Activated T-cell treated with anti-CD3 and anti-CD28 coated beads for 4 hours (primary cell): ENCODE data around the gene PDS5B.

Source experiments
- DNase-seq: peaks from one replicate; pipeline ENCODE4 v3.0.0-alpha.2; 2020

The PDS5B gene

DNA sequence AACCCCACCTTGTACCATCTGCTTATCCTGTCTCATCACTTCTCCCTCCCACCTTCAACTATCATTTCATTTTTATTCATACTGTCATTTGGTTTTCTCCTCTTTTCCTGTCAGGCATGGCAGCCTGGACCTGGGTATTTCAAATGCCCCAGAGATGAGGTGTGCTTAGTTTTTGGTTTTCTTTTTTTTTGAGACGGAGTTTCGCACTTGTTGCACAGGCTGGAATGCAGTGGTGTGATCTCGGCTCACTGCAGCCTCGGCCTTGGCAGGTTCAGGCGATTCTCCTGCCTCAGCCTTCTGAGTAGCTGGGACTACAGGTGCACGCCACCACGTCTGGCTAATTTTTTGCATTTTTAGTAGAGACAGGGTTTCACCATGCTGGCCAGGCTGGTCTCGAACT is 5.8 kb downstream of the PDS5B start:
- no peak for DNase-seq

GRCh38 chr13:32594157-32594738 is 8.0 kb downstream of the PDS5B start:
- DNase-seq, result no peak

DNA sequence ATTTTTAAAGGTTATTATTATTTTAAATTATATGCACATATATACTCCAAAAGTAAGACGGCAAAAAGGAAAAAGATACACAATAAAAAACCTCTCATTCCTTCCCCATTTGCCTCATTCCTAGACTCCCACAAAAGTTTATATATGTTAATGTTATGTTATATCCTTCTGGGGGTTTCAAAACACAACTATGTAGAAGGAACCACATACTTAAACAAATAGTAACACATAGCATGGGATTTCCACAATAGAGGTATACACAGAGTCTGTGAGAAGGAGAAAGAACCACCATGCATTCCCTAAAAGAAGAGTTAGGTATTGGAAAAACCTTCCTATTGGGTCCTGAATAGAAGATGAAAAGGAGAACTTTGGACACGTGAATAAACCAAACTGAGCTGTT is 9.1 kb downstream of the PDS5B start:
- DNase-seq, result no peak

GRCh38 chr13:32600890-32601289 is 14.6 kb downstream of the PDS5B start:
- DNase-seq, result no peak

- no peak for DNase-seq
Measured at GRCh38 chr13:32609428-32609827, 23.2 kb downstream of the PDS5B start.

- no peak for DNase-seq
Measured at GRCh38 chr13:32610538-32610937, 24.3 kb downstream of the PDS5B start.

GRCh38 chr13:32610977-32611376 is 24.7 kb downstream of the PDS5B start:
- DNase-seq, result no peak

- DNase-seq, result no peak
Measured at GRCh38 chr13:32616883-32617511, 30.7 kb downstream of the PDS5B start.

GRCh38 chr13:32622827-32623226 is 36.6 kb downstream of the PDS5B start:
- no peak for DNase-seq

- no peak for DNase-seq
Measured at GRCh38 chr13:32624441-32624840, 38.2 kb downstream of the PDS5B start.

DNA sequence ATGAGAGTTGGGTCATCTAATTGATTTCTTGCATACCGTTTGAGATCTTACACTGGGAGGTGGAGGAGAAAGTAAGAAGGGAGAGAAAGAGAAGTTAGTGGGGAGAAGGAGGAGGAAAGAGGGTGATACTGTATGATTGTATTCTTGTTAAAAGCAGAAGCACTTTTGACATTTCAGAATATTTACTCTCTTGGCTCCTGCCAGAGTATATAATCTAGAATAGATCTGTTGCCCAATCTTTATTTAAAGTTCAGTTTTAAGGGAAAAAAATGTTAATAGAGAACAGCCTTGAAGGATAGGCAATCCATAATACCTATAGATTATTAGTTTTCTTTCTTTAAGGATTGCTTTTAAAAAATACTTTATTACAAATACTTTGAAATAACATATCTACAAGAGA is 41.5 kb downstream of the PDS5B start:
- no peak for DNase-seq

- DNase-seq, result no peak
Measured at GRCh38 chr13:32629313-32629712, 43.1 kb downstream of the PDS5B start.

DNA sequence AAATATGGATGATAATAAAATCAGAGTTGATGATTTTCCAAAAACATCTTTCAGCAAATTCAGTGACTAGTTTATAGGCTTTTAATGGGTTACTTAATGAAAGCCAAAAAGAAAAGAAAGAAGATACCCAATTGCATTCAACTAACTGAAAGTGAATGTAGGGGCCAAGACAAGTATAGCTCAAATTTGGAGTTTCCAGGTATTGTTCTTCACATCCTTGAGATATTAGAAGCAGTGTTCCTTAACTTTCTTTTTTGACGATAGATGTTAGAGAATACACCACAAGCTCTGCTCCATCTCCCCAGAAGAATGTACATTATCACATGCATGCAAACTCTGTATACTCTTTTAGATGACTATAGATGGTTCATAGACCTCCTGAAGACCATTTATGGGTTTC is 43.6 kb downstream of the PDS5B start:
- no peak for DNase-seq

DNA sequence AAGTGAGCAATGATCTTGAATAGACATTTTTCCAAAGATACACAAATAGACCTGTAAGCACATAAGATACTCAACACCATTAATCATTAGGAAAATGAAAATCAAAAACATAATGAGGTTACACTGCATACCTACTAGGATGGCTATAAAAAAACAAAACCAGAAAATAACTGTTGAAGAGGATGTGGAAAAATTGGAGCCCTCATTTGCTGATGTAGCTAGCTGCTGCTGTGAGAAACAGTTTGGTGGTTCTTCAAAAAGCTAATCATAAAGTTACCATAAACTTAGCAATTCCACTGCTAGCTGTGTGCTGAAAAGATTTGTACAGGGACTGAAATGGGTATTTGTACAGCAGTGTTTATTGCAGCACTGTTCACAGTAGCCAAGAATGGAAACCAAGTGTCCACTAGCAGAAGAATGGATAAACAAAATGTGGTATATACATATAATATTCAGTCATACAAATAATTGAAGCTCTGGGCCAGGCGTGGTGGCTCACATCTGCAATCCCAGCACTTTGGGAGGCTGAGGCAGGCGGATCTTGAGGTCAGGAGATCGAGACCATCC is 46.2 kb downstream of the PDS5B start:
- DNase-seq, result no peak

DNA sequence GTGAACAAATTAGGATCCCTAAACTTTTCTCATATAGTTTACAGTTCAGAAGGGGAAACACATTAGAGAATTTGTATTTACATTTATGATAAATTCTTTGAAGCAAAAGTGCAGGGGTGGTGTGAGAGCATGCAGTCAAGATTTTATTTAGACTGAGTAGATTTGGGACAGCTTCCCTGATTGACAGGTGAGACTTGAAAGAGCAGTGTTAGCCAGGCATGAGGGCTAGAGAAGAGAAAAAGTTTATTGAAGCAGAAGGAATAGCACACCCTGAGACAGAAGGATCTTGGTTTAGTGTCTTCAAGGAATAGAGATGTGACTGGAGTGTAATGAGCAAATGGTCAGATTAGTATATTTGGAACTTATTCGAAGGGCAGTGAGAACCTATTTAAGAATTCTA is 50.5 kb downstream of the PDS5B start:
- no peak for DNase-seq

GRCh38 chr13:32638739-32639138 is 52.5 kb downstream of the PDS5B start:
- no peak for DNase-seq

GRCh38 chr13:32639502-32640105 is 53.4 kb downstream of the PDS5B start:
- peak; percentile 36 for DNase-seq

- no peak for DNase-seq
Measured at GRCh38 chr13:32642316-32642715, 56.1 kb downstream of the PDS5B start.

GRCh38 chr13:32642858-32643257 is 56.6 kb downstream of the PDS5B start:
- no peak for DNase-seq

- DNase-seq, result no peak
Measured at GRCh38 chr13:32645854-32646253, 59.6 kb downstream of the PDS5B start.

- no peak for DNase-seq
Measured at GRCh38 chr13:32647926-32648325, 61.7 kb downstream of the PDS5B start.

GRCh38 chr13:32650705-32651311 is 64.6 kb downstream of the PDS5B start:
- peak; percentile 43 for DNase-seq

- DNase-seq, result no peak
Measured at GRCh38 chr13:32657309-32657708, 71.1 kb downstream of the PDS5B start.

DNA sequence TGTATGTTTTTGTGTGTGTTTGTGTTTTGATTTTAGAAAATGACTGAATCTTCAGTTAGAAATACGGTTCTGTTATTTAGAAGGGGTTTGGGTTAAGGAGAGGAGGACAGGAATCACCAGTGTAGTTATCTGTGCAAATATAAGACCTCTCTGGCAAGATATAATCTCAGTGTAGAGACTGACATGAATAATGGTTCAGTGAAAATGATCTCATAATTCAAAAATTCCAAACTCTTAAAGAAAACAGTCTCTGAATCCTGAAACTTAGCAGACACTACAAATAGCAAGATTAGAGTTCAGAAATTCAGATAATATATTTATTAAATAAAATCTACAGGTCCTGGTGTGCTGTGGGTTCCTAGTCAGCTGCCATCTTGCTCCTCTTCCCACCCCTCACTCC is 73.5 kb downstream of the PDS5B start:
- DNase-seq, result no peak
